BLaER1 (cell line): ENCODE results near the gene EEF1AKMT3.
A peak's percentile ranks its signal among the peaks of the same experiment; 100 is the strongest.

ENCODE experiments used
- H3K27ac ChIP-seq: shearing (Covaris generic); formaldehyde crosslinking; 2 replicates; pipeline ENCODE4 v1.8.1; 2022
- H3K27me3 ChIP-seq: shearing (Covaris generic); formaldehyde crosslinking; 2 replicates; pipeline ENCODE4 v1.8.1; 2022
- H3K36me3 ChIP-seq: shearing (Covaris generic); formaldehyde crosslinking; 2 replicates; pipeline ENCODE4 v1.8.1; 2022
- H3K4me1 ChIP-seq: shearing (Covaris generic); formaldehyde crosslinking; 2 replicates; pipeline ENCODE4 v1.8.1; 2022
- H3K4me2 ChIP-seq: shearing (Covaris generic); formaldehyde crosslinking; 2 replicates; pipeline ENCODE4 v1.8.1; 2022
- H3K4me3 ChIP-seq: shearing (Covaris generic); formaldehyde crosslinking; 2 replicates; pipeline ENCODE4 v1.8.1; 2022
- H3K9ac ChIP-seq: shearing (Covaris generic); formaldehyde crosslinking; 2 replicates; pipeline ENCODE4 v1.8.1; 2022
- H3K9me3 ChIP-seq: shearing (Covaris generic); formaldehyde crosslinking; 2 replicates; pipeline ENCODE4 v1.8.1; 2022
- H4K20me1 ChIP-seq: shearing (Covaris generic); formaldehyde crosslinking; 2 replicates; pipeline ENCODE4 v1.8.1; 2022
- Cebpa-rat ChIP-seq: shearing (Covaris generic); IDR thresholded peaks from 2 replicates; pipeline ENCODE4 v1.8.1; 2022

Gene EEF1AKMT3

DNA sequence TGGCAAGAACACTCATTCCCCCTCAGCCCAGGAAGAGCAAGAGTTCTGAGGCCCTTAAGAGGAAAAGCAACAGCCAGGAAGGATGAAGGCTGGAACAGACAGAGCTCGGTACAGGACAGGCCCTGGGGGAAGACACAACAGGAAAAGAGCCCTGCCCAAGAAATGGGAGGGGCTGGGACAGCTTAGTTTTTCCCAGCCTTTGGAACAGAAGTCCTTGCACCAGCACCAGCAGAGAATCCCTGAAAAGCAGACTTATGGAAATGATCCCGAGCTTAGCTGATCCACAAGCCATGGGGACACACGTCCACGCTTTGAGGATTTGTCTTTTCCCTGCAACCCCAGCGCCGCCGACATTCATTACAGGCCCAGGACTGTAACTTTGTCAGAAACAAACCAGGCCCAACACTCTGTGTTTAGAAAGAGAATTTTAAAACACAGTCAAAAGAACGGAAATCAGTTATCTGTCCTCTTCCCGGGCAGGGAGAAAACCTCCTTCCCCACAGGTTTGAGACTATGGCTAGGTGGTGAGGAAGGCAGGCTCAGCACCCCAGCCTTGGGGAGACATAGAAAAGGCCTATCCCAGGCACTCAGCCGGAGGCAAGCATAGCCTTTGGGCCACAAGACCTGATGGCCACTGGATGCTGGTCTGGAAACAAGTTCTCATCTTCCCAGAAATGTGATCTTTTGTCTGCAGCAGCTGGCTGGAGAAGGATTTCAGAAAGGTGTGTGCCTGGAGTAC, 50.1 kb downstream of the EEF1AKMT3 start:
- no peak for TF ChIP-seq Cebpa-rat
- H3K4me3 ChIP-seq = no peak overlapping the region
- peaks cover 94% of the 10 kb centered on the region for H3K36me3 ChIP-seq
- H3K9ac ChIP-seq = no peak overlapping the region
- H3K4me1 ChIP-seq = no peaks in the 10 kb centered on the region
- no peaks in the 10 kb centered on the region for H3K9me3 ChIP-seq
- no peak overlapping the region for H3K27ac ChIP-seq
- H3K27me3 ChIP-seq = no peaks in the 10 kb centered on the region
- no peak overlapping the region for H3K4me2 ChIP-seq
- peaks cover 60% of the 10 kb centered on the region for H4K20me1 ChIP-seq

DNA sequence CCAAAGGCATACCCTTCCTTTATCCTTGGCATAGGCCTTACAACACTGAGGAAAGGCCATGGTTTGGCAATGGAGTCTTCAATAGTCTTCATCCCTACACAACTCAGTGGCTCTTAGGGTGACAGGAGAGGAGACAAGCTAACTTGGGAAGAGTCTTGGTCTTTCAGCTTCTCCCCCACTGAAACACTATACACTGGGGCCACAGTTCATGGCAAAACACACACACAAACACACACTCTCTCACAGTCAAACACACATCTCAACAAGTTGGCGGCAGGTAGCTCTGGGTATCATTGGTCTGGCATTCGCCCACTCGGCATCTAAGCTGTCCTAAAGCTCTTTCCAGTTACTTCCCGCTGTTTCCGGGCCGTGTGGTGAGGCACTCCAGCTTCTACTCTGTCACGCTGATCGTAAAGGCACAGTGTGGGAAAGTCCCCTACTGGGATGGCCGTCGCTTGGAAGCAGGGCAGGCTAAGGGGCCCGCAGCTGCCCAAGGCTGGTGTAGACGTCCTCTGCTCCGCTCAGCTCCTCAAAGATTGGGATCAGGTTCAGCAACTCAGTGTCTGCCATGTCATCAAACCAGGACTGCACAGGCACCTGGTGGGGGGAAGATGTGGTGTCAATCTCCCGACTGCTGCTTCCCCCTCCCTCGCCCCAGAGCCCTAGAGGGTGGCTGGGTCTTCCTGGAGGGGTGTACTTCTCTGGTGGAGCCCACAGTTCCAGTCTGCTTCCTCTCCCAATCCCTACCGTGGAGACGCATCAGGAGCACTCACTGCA, 50.9 kb downstream of the EEF1AKMT3 start:
- Histone ChIP-seq H4K20me1 (peaks cover 68% of the 10 kb centered on the region), H3K36me3 (peaks cover 99% of the 10 kb centered on the region)
- TF ChIP-seq Cebpa-rat = no peak

DNA sequence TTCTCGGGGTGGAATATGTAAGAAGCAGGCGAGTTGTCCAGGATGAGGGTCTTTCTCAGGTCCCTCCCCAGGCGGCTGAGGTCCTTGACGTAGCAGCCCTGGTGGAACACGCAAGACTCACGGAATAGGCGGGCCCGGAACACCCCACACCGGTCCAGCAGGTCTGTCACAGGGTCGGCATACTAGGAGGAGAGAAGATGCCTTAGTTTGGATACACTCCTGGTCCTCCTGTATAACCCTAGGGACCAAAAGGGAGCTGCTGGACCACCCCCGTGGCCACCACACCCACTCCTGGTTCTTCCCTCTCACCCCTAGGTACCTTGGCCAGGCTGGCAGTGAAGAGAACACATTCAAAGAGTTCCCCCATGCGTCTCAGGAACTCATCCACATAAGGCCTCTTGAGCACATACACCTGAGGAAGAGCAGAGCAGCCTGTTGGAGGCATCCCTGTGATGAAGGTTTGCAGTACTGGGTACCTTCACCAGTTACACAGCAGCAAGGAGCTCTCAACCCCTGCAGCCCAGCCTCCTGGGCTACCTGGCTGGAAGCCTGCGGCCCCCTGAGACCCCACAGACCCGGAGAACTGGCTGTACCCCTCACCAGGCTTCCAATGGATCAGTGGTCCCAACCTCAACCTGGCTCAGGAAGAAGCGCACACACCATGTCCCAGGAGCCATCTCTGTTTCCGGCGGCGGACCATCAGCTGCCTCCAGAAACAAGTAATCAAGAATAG, 51.7 kb downstream of the EEF1AKMT3 start:
- Histone ChIP-seq H3K4me3 (no peak overlapping the region), H3K4me2 (no peak overlapping the region), H3K27me3 (no peaks in the 10 kb centered on the region), H3K9ac (no peak overlapping the region), H3K4me1 (no peaks in the 10 kb centered on the region), H4K20me1 (peaks cover 75% of the 10 kb centered on the region), H3K9me3 (no peaks in the 10 kb centered on the region), H3K27ac (no peak overlapping the region), H3K36me3 (peaks cover 99% of the 10 kb centered on the region)
- TF ChIP-seq Cebpa-rat = no peak

More for the DNA sequence above, 50.9 kb downstream of the EEF1AKMT3 start:
- Histone ChIP-seq H3K4me1 (no peaks in the 10 kb centered on the region), H3K27ac (no peak overlapping the region), H3K9ac (no peak overlapping the region), H3K4me3 (no peak overlapping the region), H3K9me3 (no peaks in the 10 kb centered on the region), H3K4me2 (no peak overlapping the region), H3K27me3 (no peaks in the 10 kb centered on the region)

DNA sequence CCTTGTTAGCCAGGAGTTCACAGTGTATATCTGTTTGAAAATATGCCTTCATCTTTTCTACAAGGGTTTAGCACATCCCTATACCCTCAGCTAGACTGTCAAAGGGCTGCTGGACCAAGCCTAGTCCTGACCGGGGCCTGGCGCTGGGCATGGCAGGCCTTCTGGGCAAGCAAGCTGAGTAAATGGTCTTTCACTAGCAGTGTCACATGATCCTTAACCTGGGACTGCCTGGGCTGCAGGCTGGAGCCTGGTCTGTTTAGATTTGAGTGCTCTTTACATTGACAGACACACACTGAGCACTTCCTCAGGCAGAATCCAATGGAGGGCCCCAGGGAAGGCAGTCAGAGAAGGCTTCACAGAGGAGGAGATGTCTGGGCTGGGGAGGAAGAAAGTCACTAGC, 53.0 kb downstream of the EEF1AKMT3 start:
- Histone ChIP-seq H3K9ac (no peak overlapping the region), H3K4me1 (no peaks in the 10 kb centered on the region), H3K9me3 (no peaks in the 10 kb centered on the region), H3K27ac (no peak overlapping the region), H3K36me3 (peaks cover 100% of the 10 kb centered on the region), H4K20me1 (peaks cover 89% of the 10 kb centered on the region), H3K4me3 (no peak overlapping the region), H3K27me3 (no peaks in the 10 kb centered on the region), H3K4me2 (no peak overlapping the region)
- no peak for TF ChIP-seq Cebpa-rat

DNA sequence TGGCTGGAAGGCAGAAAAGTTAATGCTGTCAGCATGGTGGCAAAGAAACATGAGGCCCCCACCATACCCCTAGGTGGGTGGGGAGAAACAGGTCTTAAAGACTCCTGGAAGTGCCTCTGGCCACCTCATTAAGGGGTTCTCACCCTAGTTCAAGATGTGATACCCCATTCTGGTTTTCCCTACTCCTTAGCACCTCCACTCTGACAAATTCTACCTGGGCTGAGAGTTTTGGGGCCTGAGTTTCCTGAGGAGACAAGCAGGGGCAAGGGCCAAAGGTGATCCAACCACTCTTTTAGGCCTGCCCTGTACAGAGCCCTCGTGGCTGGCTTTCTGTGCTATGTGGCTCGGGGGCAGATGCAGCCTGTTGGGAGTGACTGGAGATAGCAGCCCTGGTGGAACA, 54.0 kb downstream of the EEF1AKMT3 start:
- no peak overlapping the region for H3K4me2 ChIP-seq
- H3K9ac ChIP-seq = no peak overlapping the region
- no peaks in the 10 kb centered on the region for H3K27me3 ChIP-seq
- peaks cover 95% of the 10 kb centered on the region for H3K36me3 ChIP-seq
- H4K20me1 ChIP-seq = peaks cover 99% of the 10 kb centered on the region
- H3K9me3 ChIP-seq = no peaks in the 10 kb centered on the region
- TF ChIP-seq Cebpa-rat = no peak
- H3K4me3 ChIP-seq = no peak overlapping the region
- H3K4me1 ChIP-seq = peaks cover 4% of the 10 kb centered on the region
- no peak overlapping the region for H3K27ac ChIP-seq

DNA sequence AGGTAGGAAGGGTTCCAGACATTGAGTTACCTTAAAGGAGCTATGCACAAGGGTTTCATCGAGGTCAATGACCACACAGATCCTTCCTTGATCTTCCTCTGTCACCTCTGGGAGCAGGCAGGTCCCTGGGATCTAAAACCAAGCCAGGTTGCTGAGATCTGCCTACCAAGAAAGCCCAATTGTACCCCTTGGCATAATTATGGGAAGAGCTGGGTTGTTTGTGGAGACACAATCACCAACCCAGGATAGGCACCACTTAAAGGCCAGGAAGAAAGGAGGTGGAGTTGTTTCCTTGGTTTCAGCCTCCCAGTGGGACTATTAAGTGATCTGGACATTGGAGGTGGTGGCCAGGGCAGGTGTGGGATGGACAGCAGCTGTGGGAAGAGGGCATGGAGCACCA, 54.6 kb downstream of the EEF1AKMT3 start:
- Histone ChIP-seq H3K4me3 (no peak overlapping the region), H3K27ac (no peak overlapping the region), H3K9ac (no peak overlapping the region), H3K36me3 (peaks cover 89% of the 10 kb centered on the region), H3K27me3 (no peaks in the 10 kb centered on the region), H4K20me1 (peaks cover 99% of the 10 kb centered on the region), H3K4me2 (no peak overlapping the region), H3K4me1 (peaks cover 9% of the 10 kb centered on the region), H3K9me3 (no peaks in the 10 kb centered on the region)
- no peak for TF ChIP-seq Cebpa-rat

DNA sequence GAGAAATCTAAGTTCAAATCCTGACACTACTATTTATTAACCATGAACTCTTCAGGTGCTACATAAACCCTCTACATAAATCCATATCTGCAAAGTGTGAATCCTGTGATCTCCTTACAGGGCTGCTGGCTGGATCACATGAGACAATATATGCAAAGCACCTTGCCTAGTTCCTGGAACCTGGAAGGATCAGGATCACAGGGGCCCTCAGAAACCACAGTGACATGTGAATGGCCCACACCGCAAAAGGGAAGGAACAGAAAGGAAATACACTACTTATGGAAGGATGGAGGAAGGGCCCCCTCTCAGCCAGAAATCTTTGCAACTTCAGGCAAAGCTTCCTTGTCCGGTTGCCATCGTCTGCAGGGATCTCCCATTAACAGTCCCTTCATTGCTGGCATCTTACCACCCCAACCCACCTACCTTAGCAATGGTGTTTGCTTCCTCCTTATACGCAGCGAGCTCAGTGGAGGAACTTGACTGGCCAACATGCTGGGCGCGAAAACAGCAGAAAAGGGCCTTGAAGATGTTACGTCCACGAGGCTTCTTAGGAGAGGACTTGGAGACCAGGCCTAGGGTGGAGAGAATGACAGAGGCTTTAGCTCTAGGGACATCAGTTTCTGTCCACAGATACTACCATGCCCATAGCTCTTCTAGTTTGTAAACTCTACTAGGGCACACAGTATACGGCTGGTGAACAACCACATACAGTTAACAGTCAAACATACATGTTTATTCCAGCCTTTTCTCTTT, 56.8 kb downstream of the EEF1AKMT3 start:
- peaks cover 71% of the 10 kb centered on the region for H3K36me3 ChIP-seq
- peaks cover 100% of the 10 kb centered on the region for H4K20me1 ChIP-seq
- no peak overlapping the region for H3K4me2 ChIP-seq
- no peak overlapping the region for H3K27ac ChIP-seq
- H3K4me3 ChIP-seq = no peak overlapping the region
- H3K9me3 ChIP-seq = no peaks in the 10 kb centered on the region
- peaks cover 32% of the 10 kb centered on the region for H3K4me1 ChIP-seq
- no peaks in the 10 kb centered on the region for H3K27me3 ChIP-seq
- no peak for TF ChIP-seq Cebpa-rat
- peak overlapping the region; percentile 16; the same call in 1 of the 2 replicates for H3K9ac ChIP-seq

DNA sequence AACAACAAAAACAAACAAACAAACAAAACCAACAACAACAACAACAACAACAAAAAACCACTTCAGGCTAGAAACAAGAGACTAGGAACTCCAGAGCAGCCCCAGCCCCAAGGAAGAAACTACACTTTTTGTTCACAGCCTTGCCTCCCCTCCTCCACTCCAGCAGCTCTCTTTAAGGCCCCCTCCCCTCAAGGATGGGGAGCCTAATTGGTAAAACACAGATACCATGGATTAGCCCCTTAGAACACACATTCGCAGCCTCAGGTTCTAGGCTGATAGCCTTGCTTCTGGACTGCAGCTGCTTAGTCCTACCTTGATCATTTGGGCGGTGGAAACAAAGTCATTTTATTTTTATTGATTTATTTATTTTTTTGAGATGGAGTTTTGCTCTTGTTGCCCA, 58.0 kb downstream of the EEF1AKMT3 start:
- Histone ChIP-seq H3K4me1 (peaks cover 44% of the 10 kb centered on the region), H3K4me3 (no peak overlapping the region), H3K36me3 (peaks cover 59% of the 10 kb centered on the region), H3K9me3 (no peaks in the 10 kb centered on the region), H4K20me1 (peaks cover 100% of the 10 kb centered on the region), H3K27ac (no peak overlapping the region), H3K9ac (no peak overlapping the region), H3K4me2 (no peak overlapping the region), H3K27me3 (no peaks in the 10 kb centered on the region)
- no peak for TF ChIP-seq Cebpa-rat
